SK-MEL-5 (cell line): ENCODE data around the gene TMEM237. TPM values are rescaled to one million over a fixed set of nuclear protein-coding genes. Genes with fewer than 3 reads are reported as not detected.
A peak's percentile ranks its signal among the peaks of the same experiment; 100 is the strongest.

Experiments
- DNase-seq: peaks from one replicate; pipeline ENCODE4 v3.0.0-alpha.2; 2016; ENCODE audit warnings: low read depth, low spot score
- in situ Hi-C: cut with HindIII; loops from 2 replicates; pipeline ENCODE4 v1.10.0; 2016; ENCODE audit warnings: low sequenced_read_pairs, high pct_unique_total_duplicates, low pct_unique_long_range_greater_than_20kb
- total RNA-seq: library from RNA; depleted of rRNA; stranded (reverse); fragments of >200 nt; shearing (Covaris generic); gene quantifications from 2 replicates; pipeline ENCODE4 v1.2.3, GENCODE V29; 2014

The TMEM237 gene
- total RNA-seq, 1 experiment from 2014 or later, result 25.0 TPM

- in situ Hi-C loops, result no loop called here
- DNase-seq, result no peak
Observed at GRCh38 chr2:201649442-201649841, 6.1 kb upstream of the TMEM237 start.

DNA sequence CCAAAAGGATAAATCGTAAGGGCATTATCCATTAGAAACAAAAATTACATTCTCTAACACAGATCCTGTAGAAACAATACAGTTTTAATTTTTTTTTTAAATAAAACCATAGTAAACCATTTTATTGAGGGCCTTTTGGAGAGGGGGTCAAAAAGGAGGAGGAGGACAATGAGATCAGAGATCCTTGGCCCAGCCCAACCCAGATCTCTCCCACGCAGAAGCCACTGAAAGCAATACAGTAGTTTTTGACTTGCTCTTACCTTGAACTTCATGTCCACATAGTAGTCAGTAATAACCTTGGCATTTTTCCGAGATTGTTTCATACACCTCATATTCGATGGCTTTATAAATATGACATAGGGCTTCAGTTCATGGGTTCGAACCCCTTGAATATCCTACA lies 4.1 kb upstream of the TMEM237 start:
- DNase-seq, result no peak
- in situ Hi-C loops, result no loop called here

DNA sequence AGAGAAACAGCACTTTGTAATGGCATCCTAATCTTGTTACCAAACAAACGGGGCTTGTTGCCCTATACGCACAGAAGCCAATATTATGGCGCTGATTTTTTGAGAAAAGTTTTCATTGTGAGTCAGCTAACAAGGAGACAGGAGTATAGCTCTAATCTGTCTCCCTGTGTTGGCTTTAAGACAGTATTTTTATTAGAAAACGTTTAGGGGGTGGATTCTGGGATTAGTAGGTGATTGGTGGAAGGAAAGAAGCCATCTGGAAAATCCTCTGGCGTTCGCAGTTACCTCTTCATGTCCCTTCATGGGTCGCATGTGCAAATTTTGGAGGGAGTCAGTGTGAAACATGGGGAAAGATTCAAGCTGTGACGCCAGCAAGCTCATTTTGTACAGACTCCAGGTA lies 698 bp upstream of the TMEM237 start:
- in situ Hi-C loops, result no loop called here
- DNase-seq, result peak; percentile 28

DNA sequence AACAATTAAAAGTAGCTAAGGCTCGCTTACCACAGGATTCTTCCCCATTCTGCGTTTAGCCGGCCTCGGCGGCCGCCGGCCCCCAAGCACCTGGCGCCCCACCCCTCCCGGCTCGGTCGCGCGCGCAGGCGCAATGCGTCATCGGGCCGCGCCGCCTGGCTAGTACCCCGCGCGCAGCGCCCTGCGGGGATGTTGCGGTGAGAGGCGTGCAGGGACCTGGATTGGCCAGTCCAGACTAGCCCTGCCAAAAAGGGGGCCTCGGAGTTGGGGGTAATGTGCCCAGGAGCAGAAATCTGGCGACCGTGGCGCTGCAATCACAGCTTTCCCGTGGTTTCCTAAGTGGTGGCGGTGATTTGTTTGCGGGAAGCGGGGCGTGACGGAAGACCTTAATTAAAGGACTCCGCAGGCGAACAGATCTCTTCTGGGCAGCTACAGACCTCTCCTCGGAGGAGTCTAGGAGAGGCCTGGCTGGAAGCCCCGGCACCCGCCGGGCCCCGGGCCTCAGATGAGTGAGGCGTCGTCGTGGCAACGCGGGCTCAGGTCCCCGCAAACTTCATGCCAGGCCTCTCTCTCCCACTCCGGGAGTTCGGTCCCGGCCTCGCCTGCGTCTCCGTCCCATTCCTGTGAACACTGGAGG lies 606 bp downstream of the TMEM237 start:
- in situ Hi-C loops, result no loop called here
- peak; percentile 71 for DNase-seq

GRCh38 chr2:201642086-201642578 lies 1.2 kb downstream of the TMEM237 start:
- DNase-seq, result no peak
- in situ Hi-C loops, result no loop called here

DNA sequence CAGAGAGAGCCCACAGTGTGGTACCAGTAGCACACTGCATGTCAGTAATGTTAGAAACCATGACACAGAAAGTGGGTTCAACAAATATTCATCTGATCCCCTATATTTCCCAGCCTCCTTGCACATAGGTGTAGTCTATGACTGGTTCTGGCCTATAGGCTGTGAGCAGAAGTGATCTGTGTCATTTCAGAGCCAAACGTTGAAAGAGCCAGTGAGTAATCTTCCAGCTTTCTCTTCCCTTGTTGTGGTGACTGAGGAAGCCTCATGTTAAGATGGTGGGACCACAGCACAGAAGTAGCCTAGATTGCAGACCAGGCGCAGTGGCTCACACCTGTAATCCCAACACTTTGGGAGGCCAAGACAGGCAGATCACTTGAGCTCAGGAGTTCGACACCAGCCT lies 4.1 kb downstream of the TMEM237 start:
- in situ Hi-C loops, result no loop called here
- DNase-seq, result no peak

- DNase-seq, result no peak
- in situ Hi-C loops, result no loop called here
Observed at GRCh38 chr2:201638326-201638725, 5.0 kb downstream of the TMEM237 start.

DNA sequence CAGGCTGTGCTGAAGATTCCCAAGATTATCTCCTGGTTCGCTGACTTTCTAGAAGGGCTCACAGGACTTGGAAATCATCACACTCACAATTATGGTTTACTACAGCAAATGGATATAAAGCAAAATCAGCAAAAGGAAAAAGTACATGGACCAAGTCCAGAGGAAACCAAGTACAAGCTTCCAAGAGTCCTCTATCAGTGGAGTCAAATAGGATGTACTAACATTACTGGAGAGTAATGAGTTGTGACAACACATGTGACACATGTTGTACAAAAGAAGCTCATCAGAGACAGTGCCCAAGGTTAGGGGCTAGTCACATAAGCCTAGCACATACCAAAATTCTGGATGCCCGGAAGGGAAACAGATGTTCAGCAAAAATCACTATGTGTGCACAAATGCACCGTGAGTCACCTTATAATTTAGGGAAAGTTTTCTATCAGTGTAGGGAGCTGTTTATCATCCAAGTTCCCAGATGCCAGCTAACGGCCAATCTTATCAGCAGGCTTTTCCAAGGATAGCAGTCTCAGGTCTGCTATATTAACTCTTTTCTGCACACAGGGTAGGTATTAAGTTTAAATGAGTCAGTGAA lies 9.5 kb downstream of the TMEM237 start:
- no peak for DNase-seq
- in situ Hi-C loops, result no loop called here

GRCh38 chr2:201631041-201631440 lies 12.3 kb downstream of the TMEM237 start:
- no peak for DNase-seq
- in situ Hi-C loops, result no loop called here

- DNase-seq, result no peak
- in situ Hi-C loops, result no loop called here
Observed at GRCh38 chr2:201630577-201630976, 12.7 kb downstream of the TMEM237 start.

GRCh38 chr2:201628545-201628944 lies 14.8 kb downstream of the TMEM237 start:
- in situ Hi-C loops, result no loop called here

GRCh38 chr2:201622306-201622970 lies 20.9 kb downstream of the TMEM237 start:
- in situ Hi-C loops, result no loop called here
- no peak for DNase-seq

More at GRCh38 chr2:201628545-201628944, 14.8 kb downstream of the TMEM237 start:
- no peak for DNase-seq

DNA sequence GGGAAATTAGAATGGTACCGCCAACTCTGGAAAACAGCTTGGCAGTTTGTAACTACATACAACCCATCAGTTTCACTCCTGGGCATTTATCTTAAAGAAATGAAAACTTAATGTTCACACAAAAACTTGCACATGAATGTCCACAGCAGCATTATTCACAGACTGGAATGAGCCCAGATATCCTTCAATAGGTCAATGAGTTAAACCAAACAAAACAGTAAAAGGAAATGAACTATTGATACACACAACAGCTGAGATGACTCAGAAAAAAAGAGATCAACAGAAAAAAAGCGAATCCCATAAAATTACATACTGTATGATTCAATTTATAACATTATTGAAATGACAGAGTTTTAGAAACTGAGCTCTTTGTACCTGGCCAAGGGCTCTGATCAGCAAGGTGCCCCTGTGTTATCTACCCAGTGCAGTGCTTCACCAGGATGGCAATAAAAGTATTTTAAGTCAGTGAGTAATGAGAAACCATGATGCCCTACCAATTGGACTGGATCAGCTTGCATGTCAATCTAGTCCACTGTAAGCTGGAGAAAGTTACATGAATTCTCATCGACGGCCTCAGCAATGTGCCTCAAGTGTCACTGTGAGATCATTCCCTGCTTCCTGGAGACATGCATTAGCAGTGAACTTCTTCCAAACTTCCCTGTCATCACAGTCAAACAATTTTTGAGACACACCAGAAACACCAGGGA lies 21.9 kb downstream of the TMEM237 start:
- in situ Hi-C loops, result no loop called here

DNA sequence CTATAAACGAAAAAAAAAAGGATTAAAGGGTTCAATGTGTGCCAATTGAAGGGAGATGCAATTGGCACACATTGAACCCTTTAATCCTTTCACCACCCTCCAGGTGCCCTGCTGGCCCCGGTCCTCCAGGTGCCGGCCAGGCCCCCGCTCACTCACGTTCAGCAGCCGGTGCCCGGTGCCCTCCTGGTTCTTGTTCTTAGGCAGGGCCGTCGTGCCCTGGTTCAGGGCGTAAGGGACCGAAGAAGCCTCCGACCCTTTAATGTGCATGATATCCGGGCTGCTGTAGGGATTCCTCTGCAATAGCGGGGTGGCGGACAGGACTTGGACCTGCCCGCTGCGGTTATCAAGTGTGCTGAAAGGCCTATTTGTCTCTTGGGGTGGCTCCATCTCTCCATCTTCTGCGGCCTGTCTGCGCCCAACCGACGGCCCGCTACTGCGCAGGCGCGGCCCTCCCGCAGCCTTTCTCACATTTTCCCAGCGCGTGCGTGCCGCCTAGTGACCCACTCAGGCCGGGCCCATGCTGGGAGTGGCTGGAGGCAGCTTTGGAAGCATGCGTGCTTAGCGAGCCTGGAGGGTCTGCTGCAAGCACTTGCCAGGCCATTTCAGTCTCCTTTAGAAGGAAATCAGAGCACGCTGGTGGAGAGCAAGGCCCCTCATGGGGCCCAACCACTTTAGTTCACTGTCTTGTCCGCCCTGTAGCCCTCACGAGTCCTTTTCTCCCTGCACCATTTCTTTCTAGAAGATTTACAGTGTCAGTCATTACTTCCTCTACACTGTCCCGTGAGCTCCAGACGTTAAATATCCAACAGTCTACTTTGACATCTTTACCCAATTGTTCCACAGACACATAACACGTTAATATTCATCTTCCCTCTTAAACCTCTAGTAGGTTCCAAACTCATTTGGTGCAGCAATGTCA lies 24.3 kb downstream of the TMEM237 start:
- DNase-seq, result peak; percentile 82

More for the DNA sequence above, 21.9 kb downstream of the TMEM237 start:
- DNase-seq, result no peak

DNA sequence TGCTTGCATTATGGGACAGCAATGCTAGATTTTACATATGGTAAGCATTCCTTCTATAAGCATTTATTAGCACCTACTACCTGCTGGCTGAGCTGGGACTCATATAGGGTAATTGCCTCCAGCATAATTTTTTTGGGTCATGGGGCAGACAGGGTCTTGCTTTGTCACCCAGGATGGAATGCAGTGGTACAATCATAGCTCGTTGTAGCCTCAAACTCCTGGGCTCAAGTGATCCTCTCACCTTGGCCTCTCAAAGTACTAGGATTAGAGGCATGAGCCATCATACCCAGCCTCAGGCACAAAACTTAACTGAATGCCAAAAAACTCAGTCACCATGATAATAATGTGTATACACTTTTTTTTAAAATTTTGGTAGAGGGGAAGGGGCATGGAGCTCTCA lies 35.3 kb downstream of the TMEM237 start:
- in situ Hi-C loops, result no loop called here
- no peak for DNase-seq

More for the DNA sequence above, 24.3 kb downstream of the TMEM237 start:
- in situ Hi-C loops, result no loop called here

DNA sequence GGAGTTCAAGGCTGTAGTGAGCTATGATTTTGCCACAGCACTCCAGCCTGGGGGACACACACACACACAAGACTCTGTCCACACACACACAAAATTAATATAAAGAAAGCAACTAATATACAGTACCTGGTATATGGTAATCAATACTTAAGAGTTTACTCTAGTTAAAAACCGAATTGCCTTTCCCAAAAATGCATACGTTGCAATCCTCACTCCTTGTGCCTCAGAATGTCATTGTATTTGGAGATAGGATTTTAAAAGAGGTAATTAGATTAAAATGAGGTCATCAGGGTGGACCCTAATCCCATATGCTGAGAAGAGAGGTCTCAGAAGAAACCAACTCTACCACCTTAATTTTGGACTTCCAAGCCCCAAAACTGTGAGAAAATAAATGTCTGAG lies 35.7 kb downstream of the TMEM237 start:
- no peak for DNase-seq
- in situ Hi-C loops, result no loop called here

- in situ Hi-C loops, result no loop called here
- DNase-seq, result no peak
Observed at GRCh38 chr2:201600906-201601305, 42.4 kb downstream of the TMEM237 start.
